Lower lobe of right lung (tissue), 2 donors: ENCODE results near the gene LMF1. TPM values are rescaled to one million over a fixed set of nuclear protein-coding genes. Genes with fewer than 3 reads are reported as not detected.

Source experiments
- ATAC-seq, 2 donors: fragments of 200-7000 bp; cut with Tn5 transposase; one replicate each; pipeline ENCODE4 v1.9.1; 2020 to 2022; ENCODE audit warnings: mild to moderate bottlenecking in 2 of 2, moderate library complexity in 2 of 2
- DNase-seq: peaks from one replicate; pipeline ENCODE4 v3.0.0-alpha.2; 2020
- H3K27ac ChIP-seq: fragments of 200-600 bp; one replicate; pipeline ENCODE4 v1.8.0; 2022
- H3K27me3 ChIP-seq: fragments of 200-600 bp; one replicate; pipeline ENCODE4 v1.8.0; 2022; ENCODE audit warnings: low read depth
- H3K36me3 ChIP-seq: fragments of 200-600 bp; one replicate; pipeline ENCODE4 v1.8.0; 2022; ENCODE audit warnings: mild to moderate bottlenecking
- H3K4me1 ChIP-seq: fragments of 200-600 bp; one replicate; pipeline ENCODE4 v1.8.0; 2022
- H3K4me3 ChIP-seq: fragments of 200-600 bp; one replicate; pipeline ENCODE4 v1.8.0; 2022; ENCODE audit warnings: mild to moderate bottlenecking
- H3K9me3 ChIP-seq: fragments of 200-600 bp; one replicate; pipeline ENCODE4 v1.8.0; 2022
- intact Hi-C: fragments of 100-400 bp; cut with DNase I; formaldehyde crosslinking; loops from one replicate; pipeline ENCODE4 v1.11.0; 2022
- total RNA-seq: library from RNA; stranded (reverse); fragmentation: NEBNext Ultra II Directional; extraction: Animal tissue kit (Norgen Biotek cat#: 25700); gene quantifications from one replicate; pipeline ENCODE4 v1.2.1, GENCODE V29; 2021
- TF ChIP-seq, protein P1 (sequence below): fragments of 200-600 bp; IDR thresholded peaks from one replicate; pipeline ENCODE4 v1.8.0; 2022; ENCODE audit warnings: antibody characterized with exemption, mild to moderate bottlenecking
- donor health status: DM: no; HTN: yes; CAD: no; lungs with severe emphysema.

The LMF1 gene
- total RNA-seq, 1 donor from 2014 or later, result 23.8 TPM

GRCh38 chr16:844638-845350 is 126.0 kb downstream of the LMF1 start:
- DNase-seq (no peak), ATAC-seq (peak in 1 of 2 donors; percentile 21)
- Histone ChIP-seq H3K27ac (no peak overlapping the region), H3K36me3 (no peaks in the 10 kb centered on the region), H3K9me3 (no peaks in the 10 kb centered on the region), H3K4me1 (no peaks in the 10 kb centered on the region), H3K4me3 (no peak overlapping the region), H3K27me3 (peaks cover 15% of the 10 kb centered on the region)
- TF ChIP-seq, protein P1, sequence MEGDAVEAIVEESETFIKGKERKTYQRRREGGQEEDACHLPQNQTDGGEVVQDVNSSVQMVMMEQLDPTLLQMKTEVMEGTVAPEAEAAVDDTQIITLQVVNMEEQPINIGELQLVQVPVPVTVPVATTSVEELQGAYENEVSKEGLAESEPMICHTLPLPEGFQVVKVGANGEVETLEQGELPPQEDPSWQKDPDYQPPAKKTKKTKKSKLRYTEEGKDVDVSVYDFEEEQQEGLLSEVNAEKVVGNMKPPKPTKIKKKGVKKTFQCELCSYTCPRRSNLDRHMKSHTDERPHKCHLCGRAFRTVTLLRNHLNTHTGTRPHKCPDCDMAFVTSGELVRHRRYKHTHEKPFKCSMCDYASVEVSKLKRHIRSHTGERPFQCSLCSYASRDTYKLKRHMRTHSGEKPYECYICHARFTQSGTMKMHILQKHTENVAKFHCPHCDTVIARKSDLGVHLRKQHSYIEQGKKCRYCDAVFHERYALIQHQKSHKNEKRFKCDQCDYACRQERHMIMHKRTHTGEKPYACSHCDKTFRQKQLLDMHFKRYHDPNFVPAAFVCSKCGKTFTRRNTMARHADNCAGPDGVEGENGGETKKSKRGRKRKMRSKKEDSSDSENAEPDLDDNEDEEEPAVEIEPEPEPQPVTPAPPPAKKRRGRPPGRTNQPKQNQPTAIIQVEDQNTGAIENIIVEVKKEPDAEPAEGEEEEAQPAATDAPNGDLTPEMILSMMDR, result no peak
- intact Hi-C loops, result no loop called here

GRCh38 chr16:843771-844170 is 127.0 kb downstream of the LMF1 start:
- H3K4me1 ChIP-seq, result no peaks in the 10 kb centered on the region
- DNase-seq (no peak), ATAC-seq (no peak)
- H3K9me3 ChIP-seq, result no peaks in the 10 kb centered on the region
- H3K27me3 ChIP-seq, result peaks cover 15% of the 10 kb centered on the region
- H3K36me3 ChIP-seq, result no peaks in the 10 kb centered on the region
- intact Hi-C loops, result no loop called here
- TF ChIP-seq, protein P1, result no peak
- no peak overlapping the region for H3K4me3 ChIP-seq
- no peak overlapping the region for H3K27ac ChIP-seq

DNA sequence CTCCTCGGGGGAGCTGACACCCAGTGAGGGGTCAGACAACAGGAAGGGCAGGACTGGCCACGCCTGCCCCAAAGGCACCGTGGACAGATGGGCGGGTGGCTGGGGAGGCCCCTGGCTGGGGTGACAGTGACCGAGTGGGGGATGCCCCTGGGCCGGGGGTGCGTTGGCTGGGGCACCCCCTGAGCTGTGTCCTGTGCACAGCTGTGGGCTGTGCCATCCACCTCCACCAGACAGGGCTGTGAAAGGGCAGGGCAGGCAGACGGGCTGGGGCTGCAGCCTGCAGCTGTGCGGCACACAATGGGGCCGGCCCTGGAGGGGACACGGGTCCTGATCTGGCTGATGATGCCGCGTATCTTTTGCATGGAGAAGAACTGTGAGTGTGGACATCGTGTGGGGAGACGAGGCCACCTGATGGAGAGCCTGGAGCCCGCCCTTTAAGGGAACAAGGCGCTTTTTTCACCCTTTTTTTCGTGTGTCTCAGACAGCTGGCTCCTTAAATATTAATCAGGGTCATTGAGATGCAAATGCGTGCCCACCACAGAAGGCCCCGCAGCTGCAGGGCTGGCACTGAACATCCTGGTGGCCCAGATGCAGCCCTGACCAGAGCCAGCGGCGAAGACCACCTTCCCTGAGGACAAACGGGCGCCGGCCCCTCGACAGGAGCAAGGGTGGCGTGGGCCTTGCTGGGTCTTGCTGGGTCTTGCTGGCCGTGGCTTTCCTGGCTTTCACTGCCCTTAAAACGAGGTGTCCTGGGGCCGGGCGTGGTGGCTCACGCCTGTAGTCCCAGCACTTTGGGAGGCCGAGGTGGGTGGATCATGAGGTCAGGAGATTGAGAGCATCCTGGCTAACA is 127.8 kb downstream of the LMF1 start:
- TF ChIP-seq, protein P1, result no peak
- Histone ChIP-seq H3K36me3 (no peaks in the 10 kb centered on the region), H3K27ac (no peak overlapping the region), H3K4me3 (no peak overlapping the region), H3K9me3 (no peaks in the 10 kb centered on the region), H3K27me3 (peaks cover 15% of the 10 kb centered on the region), H3K4me1 (no peaks in the 10 kb centered on the region)
- DNase-seq, result no peak
- no peak for ATAC-seq
- intact Hi-C loops, result no loop called here

- no peak for DNase-seq
- Histone ChIP-seq H3K4me3 (no peak overlapping the region), H3K27me3 (peaks cover 15% of the 10 kb centered on the region), H3K4me1 (no peaks in the 10 kb centered on the region), H3K36me3 (no peaks in the 10 kb centered on the region), H3K9me3 (peaks cover under 1% of the 10 kb centered on the region), H3K27ac (no peak overlapping the region)
- intact Hi-C loops, result no loop called here
- peak in 1 of 2 donors; percentile 39 for ATAC-seq
- TF ChIP-seq, protein P1, result no peak
These were observed 128.7 kb downstream of the LMF1 start for GRCh38 chr16:842061-842476.

- H3K27me3 ChIP-seq, result peaks cover 15% of the 10 kb centered on the region
- no peak overlapping the region for H3K4me3 ChIP-seq
- no peak overlapping the region for H3K27ac ChIP-seq
- H3K9me3 ChIP-seq, result peaks cover 6% of the 10 kb centered on the region
- ATAC-seq (no peak), DNase-seq (no peak)
- intact Hi-C loops, result no loop called here
- no peaks in the 10 kb centered on the region for H3K36me3 ChIP-seq
- TF ChIP-seq, protein P1, result no peak
- no peaks in the 10 kb centered on the region for H3K4me1 ChIP-seq
These were observed 129.2 kb downstream of the LMF1 start for GRCh38 chr16:841455-842060.
